ENCODE measurements around the gene TOR4A. TPM values are rescaled to one million over a fixed set of nuclear protein-coding genes. Genes with fewer than 3 reads are reported as not detected.

Gene TOR4A
- total RNA-seq, 2 donors from 2014 or later, result 2.6 to 8.8 TPM

DNA sequence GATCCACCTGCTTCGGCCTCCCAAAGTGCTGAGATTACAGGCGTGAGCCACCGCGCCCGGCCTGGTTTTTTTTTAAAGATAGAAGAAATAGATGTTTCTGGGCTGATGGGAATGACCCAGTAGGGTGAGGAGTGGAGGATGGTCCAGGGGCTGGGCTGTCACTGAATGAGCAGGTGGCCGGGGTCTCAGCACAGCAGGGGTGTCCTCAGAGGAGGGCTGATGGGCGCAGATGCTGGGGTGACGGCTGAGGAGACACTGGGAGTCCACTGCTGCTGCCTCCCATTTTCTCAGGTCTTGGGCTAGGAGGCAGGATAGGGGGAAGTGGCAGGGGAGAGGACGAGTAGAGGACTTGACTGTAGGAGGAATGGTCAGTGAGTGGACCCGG, 2.3 kb upstream of the TOR4A start:
- ATAC-seq, result no peak
- Mint-ChIP-seq H3K36me3 (no peaks in the 10 kb centered on the region), H3K9me3 (no peaks in the 10 kb centered on the region), H3K27ac (peak overlapping the region in 1 of 2 donors; percentile 37)
- no peak for DNase-seq (ENCODE audit: low spot score in 2 of 2)

GRCh38 chr9:137275588-137276472, 1.7 kb upstream of the TOR4A start:
- Mint-ChIP-seq H3K27ac (peak overlapping the region in 1 of 2 donors; percentile 37), H3K9me3 (no peaks in the 10 kb centered on the region), H3K36me3 (no peaks in the 10 kb centered on the region)
- DNase-seq (ENCODE audit: low spot score in 2 of 2), result no peak
- no peak for ATAC-seq

- Mint-ChIP-seq H3K36me3 (no peaks in the 10 kb centered on the region), H3K27ac (peak overlapping the region; percentile 29 to 70), H3K9me3 (no peaks in the 10 kb centered on the region)
- no peak for DNase-seq (ENCODE audit: low spot score in 2 of 2)
- ATAC-seq, result no peak
Observed at GRCh38 chr9:137276473-137277328, 825 bp upstream of the TOR4A start.

DNA sequence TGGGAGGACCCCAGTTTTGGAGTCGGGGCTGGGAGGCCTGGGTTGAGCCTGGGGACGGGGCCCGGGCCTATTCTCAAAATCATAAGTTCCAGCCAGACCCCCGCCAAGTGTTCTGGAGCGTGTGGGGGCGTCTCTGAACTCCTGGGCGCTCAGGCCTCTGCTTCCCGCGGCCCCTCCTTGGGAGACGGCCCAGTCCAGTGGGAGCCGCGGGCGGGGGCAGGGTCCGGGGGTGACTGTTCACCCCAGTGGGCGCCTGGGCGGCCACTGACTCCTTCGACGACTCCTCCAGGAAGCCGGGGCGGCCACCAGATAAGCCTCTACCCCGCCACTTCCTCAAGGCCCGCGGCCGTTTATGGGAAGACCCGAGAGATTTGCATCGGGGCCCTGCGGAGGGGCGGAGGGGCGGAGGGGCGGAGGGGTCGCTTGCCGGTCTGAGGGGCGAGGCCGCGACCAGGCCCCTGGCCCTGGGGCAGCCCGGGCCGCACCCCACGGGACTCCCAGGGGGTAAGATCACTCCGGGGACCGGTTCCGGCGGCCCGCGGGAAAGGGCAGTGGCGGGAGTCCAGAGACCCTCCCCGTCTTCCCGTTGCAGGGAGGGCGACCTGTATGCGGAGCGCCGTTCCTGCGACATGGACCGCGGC, 655 bp downstream of the TOR4A start:
- DNase-seq (ENCODE audit: low spot score in 2 of 2) (no peak), ATAC-seq (peak; percentile 6 to 9)
- Mint-ChIP-seq H3K9me3 (no peaks in the 10 kb centered on the region), H3K36me3 (no peaks in the 10 kb centered on the region), H3K27ac (peak overlapping the region; percentile 53 to 65)

GRCh38 chr9:137278721-137279711, 1.5 kb downstream of the TOR4A start:
- DNase-seq (ENCODE audit: low spot score in 2 of 2), result no peak
- ATAC-seq, result no peak
- no peak overlapping the region for H3K27ac Mint-ChIP-seq
- no peaks in the 10 kb centered on the region for H3K9me3 Mint-ChIP-seq
- no peaks in the 10 kb centered on the region for H3K36me3 Mint-ChIP-seq

GRCh38 chr9:137279741-137280473, 2.4 kb downstream of the TOR4A start:
- Mint-ChIP-seq H3K9me3 (no peaks in the 10 kb centered on the region), H3K27ac (no peak overlapping the region), H3K36me3 (no peaks in the 10 kb centered on the region)
- ATAC-seq (no peak), DNase-seq (ENCODE audit: low spot score in 2 of 2) (no peak)

- no peak for DNase-seq (ENCODE audit: low spot score in 2 of 2)
- Mint-ChIP-seq H3K36me3 (no peaks in the 10 kb centered on the region), H3K9me3 (no peaks in the 10 kb centered on the region), H3K27ac (no peak overlapping the region)
- ATAC-seq, result no peak
Observed at GRCh38 chr9:137280474-137281344, 3.2 kb downstream of the TOR4A start.

GRCh38 chr9:137281345-137282116, 4.0 kb downstream of the TOR4A start:
- ATAC-seq, result no peak
- H3K27ac Mint-ChIP-seq, result no peak overlapping the region
- no peaks in the 10 kb centered on the region for H3K9me3 Mint-ChIP-seq
- H3K36me3 Mint-ChIP-seq, result no peaks in the 10 kb centered on the region
- no peak for DNase-seq (ENCODE audit: low spot score in 2 of 2)

DNA sequence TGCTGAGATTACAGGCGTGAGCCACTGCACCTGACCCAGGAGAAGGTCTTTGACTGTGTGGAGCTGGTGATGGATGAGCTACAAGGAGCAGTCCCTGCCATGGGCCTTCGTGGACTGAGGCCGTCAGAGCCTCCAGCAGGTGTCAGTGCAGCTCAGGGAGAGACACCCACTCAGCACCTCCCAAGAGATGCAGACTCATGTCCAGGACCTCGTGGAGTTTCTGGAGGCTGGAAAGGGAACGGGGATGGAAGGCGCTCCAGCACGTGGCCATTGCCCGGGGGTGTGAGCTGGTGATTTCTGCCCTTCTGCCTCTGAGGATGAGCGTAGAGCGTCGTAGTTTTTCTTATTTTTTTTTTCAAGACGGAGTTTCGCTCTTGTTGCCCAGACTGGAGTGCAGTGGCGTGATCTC, 9.5 kb downstream of the TOR4A start:
- H3K9me3 Mint-ChIP-seq, result no peaks in the 10 kb centered on the region
- peak overlapping the region in 1 of 2 donors; percentile 9 for H3K27ac Mint-ChIP-seq
- no peaks in the 10 kb centered on the region for H3K36me3 Mint-ChIP-seq
- DNase-seq (ENCODE audit: low spot score in 2 of 2) (peak in 1 of 2 donors; percentile 52), ATAC-seq (peak; percentile 58 to 84)

DNA sequence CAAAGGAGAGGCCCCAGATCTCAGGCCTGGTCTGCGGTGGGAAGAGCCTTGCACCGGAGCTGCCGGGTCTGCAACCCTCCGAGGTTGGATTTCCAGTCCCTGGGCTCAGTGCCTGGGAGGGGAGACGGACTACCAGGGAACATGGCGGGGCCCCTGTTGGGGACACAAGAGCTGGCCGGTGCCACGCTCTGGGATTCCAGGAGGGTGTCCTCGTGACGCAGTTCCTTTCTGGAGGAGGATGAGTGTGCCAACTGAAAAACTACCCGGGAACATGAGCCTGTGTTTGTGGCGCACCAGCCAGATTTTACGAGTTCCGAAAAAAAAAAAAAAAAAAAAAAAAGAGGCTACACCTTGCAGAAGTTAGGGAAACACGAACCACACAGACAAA, 15.6 kb downstream of the TOR4A start:
- Mint-ChIP-seq H3K9me3 (no peaks in the 10 kb centered on the region), H3K27ac (no peak overlapping the region), H3K36me3 (no peaks in the 10 kb centered on the region)
- no peak for ATAC-seq
- DNase-seq (ENCODE audit: low spot score in 2 of 2), result no peak

- ATAC-seq, result no peak
- Mint-ChIP-seq H3K27ac (no peak overlapping the region), H3K36me3 (no peaks in the 10 kb centered on the region), H3K9me3 (no peaks in the 10 kb centered on the region)
- no peak for DNase-seq (ENCODE audit: low spot score in 2 of 2)
Observed at GRCh38 chr9:137293482-137294090, 16.1 kb downstream of the TOR4A start.

DNA sequence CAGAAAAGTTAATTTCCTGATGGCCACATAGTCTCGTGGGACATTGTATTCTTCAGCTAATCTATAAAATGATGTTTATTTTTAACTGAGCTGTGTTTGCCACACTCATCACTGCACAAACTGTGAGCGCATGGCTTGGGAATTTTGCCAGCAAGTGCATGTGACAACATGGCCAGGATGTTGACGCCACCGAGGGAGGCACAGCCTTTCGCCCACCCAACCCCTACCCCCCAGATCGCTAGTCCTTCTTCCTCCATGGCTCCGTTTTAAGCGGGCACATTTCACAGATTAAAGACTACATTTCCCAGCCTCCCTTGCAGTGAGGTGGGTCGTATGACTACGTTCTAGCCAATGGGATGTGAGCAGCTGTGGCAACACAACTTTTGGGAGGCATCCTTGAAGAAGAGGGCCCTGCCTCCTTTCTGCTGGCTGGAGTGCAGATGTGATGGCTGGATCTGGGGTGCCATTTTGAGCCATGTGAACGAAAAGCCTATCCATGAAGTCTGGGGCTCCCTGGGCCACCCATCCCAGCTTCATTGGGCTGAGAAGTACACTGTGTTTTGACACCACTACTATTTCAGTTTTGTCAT, 16.7 kb downstream of the TOR4A start:
- DNase-seq (ENCODE audit: low spot score in 2 of 2) (no peak), ATAC-seq (peak; percentile 24 to 68)
- H3K27ac Mint-ChIP-seq, result peak overlapping the region in 1 of 2 donors; percentile 50
- H3K9me3 Mint-ChIP-seq, result no peaks in the 10 kb centered on the region
- H3K36me3 Mint-ChIP-seq, result no peaks in the 10 kb centered on the region

- Mint-ChIP-seq H3K9me3 (no peaks in the 10 kb centered on the region), H3K27ac (peak overlapping the region in 1 of 2 donors; percentile 50), H3K36me3 (no peaks in the 10 kb centered on the region)
- DNase-seq (ENCODE audit: low spot score in 2 of 2) (no peak), ATAC-seq (peak; percentile 16 to 43)
Observed at GRCh38 chr9:137294681-137295237, 17.2 kb downstream of the TOR4A start.
